Vagina (tissue), 2 donors: Measurements from ENCODE around the gene DAZAP2. TPM values are rescaled to one million over a fixed set of nuclear protein-coding genes. Genes with fewer than 3 reads are reported as not detected.
A peak's percentile ranks its signal among the peaks of the same experiment; 100 is the strongest.
"Not testable (repeated sequence)": the region's sequence is repeated elsewhere in the genome, so short reads cannot be mapped to it uniquely, and the experiment has no call there.

Experiments
- DNase-seq, 2 donors: peaks; one replicate each; pipeline ENCODE4 v3.0.0-alpha.2; 2017; ENCODE audit errors: extremely low spot score in 2 of 2
- H3K27ac ChIP-seq: fragments of 200-600 bp; sonication (generic); one replicate; pipeline ENCODE4 v1.5.1; 2019
- H3K27me3 ChIP-seq: fragments of 200-600 bp; sonication (generic); one replicate; pipeline ENCODE4 v1.5.1; 2019
- H3K36me3 ChIP-seq, 2 donors: fragments of 200-600 bp; sonication (generic); one replicate each; pipeline ENCODE4 v1.5.1; 2017 to 2019
- H3K4me1 ChIP-seq: fragments of 200-600 bp; sonication (generic); one replicate; pipeline ENCODE4 v1.5.1; 2019
- H3K4me3 ChIP-seq, 2 donors: fragments of 200-600 bp; sonication (generic); 1 replicate in 1 of 2; 2 replicates in 1 of 2; pipeline ENCODE4 v1.5.1; 2016 to 2019
- H3K9me3 ChIP-seq: fragments of 200-600 bp; sonication (generic); one replicate; pipeline ENCODE4 v1.5.1; 2019
- POLR2A ChIP-seq, 2 donors: fragments of 450-650 bp; IDR thresholded peaks; one replicate each; pipeline ENCODE4 v1.6.1; 2017; ENCODE audit warnings: antibody characterized with exemption in 2 of 2, mild to moderate bottlenecking in 2 of 2, moderate library complexity in 2 of 2
- POLR2AphosphoS5 ChIP-seq, 2 donors: sonication (generic); formaldehyde crosslinking; IDR thresholded peaks; one replicate each; pipeline ENCODE4 v1.9.0; 2017; ENCODE audit warnings: antibody characterized with exemption in 2 of 2, mild to moderate bottlenecking in 2 of 2, low read depth in 1 of 2; ENCODE audit not compliant: insufficient read depth in 1 of 2
- intact Hi-C: fragments of 100-400 bp; cut with DNase I; formaldehyde crosslinking; loops from one replicate; pipeline ENCODE4 v1.15.1; 2023
- total RNA-seq: library from RNA; depleted of rRNA; stranded (reverse); fragments of >200 nt; gene quantifications from one replicate; pipeline ENCODE4 v1.2.3, GENCODE V29; 2016
- TF ChIP-seq, protein P1 (sequence below), 3 experiments: fragments of 450-650 bp in 2 of 3; fragments of 200-600 bp in 1 of 3; sonication (generic) in 1 of 3; IDR thresholded peaks; one replicate each; pipeline ENCODE4 v1.5.1; 2017 to 2019; ENCODE audit warnings: antibody characterized with exemption in 3 of 3, mild to moderate bottlenecking in 2 of 3, moderate library complexity in 2 of 3

Gene DAZAP2
- total RNA-seq, 1 donor from 2014 or later = 230 TPM

DNA sequence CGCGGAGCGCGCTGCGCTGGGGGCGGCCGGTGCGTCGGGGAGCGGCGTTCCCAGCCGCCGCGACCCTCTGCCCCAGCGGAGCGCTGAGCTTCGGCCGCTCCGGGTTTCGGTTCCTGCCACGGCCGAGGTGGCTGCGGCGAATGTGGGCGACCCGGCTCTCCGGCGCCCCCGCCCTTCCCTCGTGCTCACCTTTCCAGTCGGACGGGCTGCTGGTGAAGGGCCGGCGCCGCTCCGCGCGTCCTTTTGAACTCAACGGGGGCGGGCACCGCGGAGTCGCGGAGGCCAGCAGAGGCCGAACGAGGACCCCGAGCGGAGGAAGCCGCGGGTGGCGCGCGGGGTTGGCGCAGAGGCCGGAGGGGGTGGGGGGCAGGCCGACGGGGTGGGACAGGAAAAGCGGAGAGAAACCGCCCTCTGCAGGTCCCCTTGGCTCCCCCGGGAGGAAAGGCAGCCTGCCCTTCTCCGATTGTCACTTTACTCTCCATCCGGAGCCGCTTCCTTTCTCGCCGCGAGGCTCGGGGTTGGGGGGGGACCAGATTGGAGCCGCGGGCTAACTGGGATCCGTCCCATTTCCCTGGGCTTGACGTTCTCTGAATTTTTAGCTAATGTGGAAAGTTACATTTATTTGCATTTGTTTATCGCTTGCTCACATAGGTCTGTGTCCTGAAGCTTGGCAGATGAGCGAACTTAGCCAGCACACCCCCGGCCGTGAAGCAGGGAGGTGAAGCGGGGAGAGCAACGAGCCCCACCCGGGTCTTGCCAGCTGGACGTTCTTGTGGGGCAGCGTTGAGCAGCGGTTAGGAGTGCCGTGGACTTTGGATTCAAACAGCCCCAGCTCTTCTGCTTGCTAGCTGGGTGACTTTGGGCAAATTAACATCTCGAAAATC, 31.7 kb downstream of the DAZAP2 start, which contains the start of gene SMAGP:
Gene SMAGP (minus strand): TSS at position 349 of the 884 bp plus-strand sequence. CDS start 1,137 bp downstream, outside the sequence.
- Histone ChIP-seq H3K4me3 (peak within 1 kb of the TSS; percentile 68 to 97), H3K27me3 (no peaks in the 10 kb centered on the region), H3K4me1 (peaks cover 14% of the 10 kb centered on the region), H3K9me3 (no peaks in the 10 kb centered on the region), H3K27ac (peak within 1 kb of the TSS; percentile 65), H3K36me3 (no peaks in the 10 kb centered on the region)
- intact Hi-C loops = loop anchor here (10.0 kb wide), 1 partner anchor 74 kb away; the partner anchor contains the start of gene CELA1
- no peak for TF ChIP-seq POLR2A (IDR thresholded peaks at IDR 0.05)
- TF ChIP-seq, protein P1, sequence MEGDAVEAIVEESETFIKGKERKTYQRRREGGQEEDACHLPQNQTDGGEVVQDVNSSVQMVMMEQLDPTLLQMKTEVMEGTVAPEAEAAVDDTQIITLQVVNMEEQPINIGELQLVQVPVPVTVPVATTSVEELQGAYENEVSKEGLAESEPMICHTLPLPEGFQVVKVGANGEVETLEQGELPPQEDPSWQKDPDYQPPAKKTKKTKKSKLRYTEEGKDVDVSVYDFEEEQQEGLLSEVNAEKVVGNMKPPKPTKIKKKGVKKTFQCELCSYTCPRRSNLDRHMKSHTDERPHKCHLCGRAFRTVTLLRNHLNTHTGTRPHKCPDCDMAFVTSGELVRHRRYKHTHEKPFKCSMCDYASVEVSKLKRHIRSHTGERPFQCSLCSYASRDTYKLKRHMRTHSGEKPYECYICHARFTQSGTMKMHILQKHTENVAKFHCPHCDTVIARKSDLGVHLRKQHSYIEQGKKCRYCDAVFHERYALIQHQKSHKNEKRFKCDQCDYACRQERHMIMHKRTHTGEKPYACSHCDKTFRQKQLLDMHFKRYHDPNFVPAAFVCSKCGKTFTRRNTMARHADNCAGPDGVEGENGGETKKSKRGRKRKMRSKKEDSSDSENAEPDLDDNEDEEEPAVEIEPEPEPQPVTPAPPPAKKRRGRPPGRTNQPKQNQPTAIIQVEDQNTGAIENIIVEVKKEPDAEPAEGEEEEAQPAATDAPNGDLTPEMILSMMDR (IDR thresholded peaks at IDR 0.05) = no peak
- TF ChIP-seq POLR2AphosphoS5 (IDR thresholded peaks at IDR 0.05; ENCODE audit: insufficient read depth in 1 of 2, low read depth in 1 of 2) = peak in 1 of 2 donors; percentile 43
- DNase-seq = no peak

DNA sequence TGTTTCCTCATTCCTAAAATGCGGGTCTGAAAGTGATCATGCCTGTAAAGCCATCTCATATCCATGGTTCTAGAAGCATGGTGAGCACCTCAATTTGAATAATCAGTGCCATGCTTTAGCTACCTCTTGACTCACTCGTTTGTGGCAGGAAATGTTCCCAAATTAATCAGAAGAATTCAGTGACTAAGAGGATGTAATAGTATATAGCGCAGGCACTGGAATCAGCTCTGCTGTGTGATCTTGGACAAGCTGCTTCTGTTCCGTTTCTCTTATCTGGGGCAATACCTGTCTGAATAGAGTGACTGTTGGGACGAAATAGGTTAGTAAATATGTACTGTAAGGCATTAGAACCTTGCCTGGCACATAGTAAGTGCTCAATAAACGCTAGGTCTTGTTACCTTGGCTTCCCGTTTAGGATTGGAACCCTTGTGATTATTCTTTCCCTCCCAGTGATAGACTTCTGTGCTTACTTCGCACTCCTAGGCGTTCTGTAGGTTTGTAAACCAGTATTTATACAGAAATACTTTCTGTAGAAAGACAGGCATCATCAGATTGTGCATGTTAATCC, 32.4 kb downstream of the DAZAP2 start:
- intact Hi-C loops = loop anchor here (10.0 kb wide), 1 partner anchor 74 kb away; the partner anchor contains the start of gene CELA1
- no peak for DNase-seq
- H3K4me3 ChIP-seq = peak overlapping the region; percentile 68 to 97
- peak overlapping the region; percentile 65 for H3K27ac ChIP-seq
- peak in 1 of 2 donors; percentile 61 for TF ChIP-seq POLR2AphosphoS5 (IDR thresholded peaks at IDR 0.05; ENCODE audit: insufficient read depth in 1 of 2, low read depth in 1 of 2)
- no peak for TF ChIP-seq POLR2A (IDR thresholded peaks at IDR 0.05)
- no peaks in the 10 kb centered on the region for H3K9me3 ChIP-seq
- no peaks in the 10 kb centered on the region for H3K36me3 ChIP-seq
- no peaks in the 10 kb centered on the region for H3K27me3 ChIP-seq
- H3K4me1 ChIP-seq = peaks cover 14% of the 10 kb centered on the region

DNA sequence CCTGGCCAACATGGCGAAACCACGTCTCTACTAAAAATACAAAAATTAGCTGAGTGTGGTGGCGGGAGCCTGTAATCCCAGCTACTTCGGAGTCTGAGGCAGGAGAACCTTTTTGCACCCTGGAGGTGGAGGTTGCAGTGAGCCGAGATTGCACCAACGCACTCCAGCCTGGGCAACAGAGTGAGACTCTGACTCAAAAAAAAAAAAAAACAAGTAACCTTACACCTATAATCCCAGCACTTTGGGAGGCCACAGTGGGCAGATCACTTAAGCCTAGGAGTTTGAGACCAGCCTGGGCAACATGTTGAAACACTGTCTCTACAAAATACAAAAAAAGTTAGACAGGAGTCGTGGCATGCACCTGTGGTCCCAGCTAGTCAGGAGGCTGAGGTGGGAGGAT, 34.2 kb downstream of the DAZAP2 start:
- H3K4me1 ChIP-seq = peaks cover 14% of the 10 kb centered on the region
- H3K27me3 ChIP-seq, H3K4me3 ChIP-seq, H3K36me3 ChIP-seq, DNase-seq, H3K9me3 ChIP-seq, H3K27ac ChIP-seq: not testable (repeated sequence)
- intact Hi-C loops = loop anchor here (10.0 kb wide), 1 partner anchor 72 kb away; the partner anchor contains the start of gene CELA1

DNA sequence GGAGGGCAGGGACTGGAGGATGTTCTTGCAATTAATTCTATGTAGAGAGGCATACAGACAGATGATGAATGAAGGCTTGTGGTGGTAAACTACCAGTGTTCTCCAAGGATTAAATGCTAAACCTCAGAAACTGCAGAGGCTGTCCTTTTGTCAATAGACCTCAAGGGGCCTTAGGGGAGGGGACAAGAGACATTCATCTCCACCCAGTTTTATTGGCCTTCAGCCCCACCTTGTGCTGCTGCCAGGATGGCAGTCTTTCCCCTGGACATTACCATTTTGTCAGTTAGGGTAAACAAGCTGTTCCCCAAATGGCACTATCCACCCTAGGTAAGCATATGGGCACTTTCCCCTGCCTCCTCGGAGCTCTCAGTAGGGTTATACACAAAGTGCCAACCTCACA, 36.5 kb downstream of the DAZAP2 start:
- Histone ChIP-seq H3K4me1 (peaks cover 7% of the 10 kb centered on the region), H3K9me3 (no peaks in the 10 kb centered on the region), H3K27ac (no peak overlapping the region), H3K4me3 (no peak overlapping the region), H3K27me3 (no peaks in the 10 kb centered on the region), H3K36me3 (no peaks in the 10 kb centered on the region)
- TF ChIP-seq POLR2A (IDR thresholded peaks at IDR 0.05) = no peak
- TF ChIP-seq, protein P1 (IDR thresholded peaks at IDR 0.05) = no peak
- no peak for TF ChIP-seq POLR2AphosphoS5 (IDR thresholded peaks at IDR 0.05; ENCODE audit: insufficient read depth in 1 of 2, low read depth in 1 of 2)
- no peak for DNase-seq
- intact Hi-C loops = loop anchor here (10.0 kb wide), 1 partner anchor 70 kb away; the partner anchor contains the start of gene CELA1

DNA sequence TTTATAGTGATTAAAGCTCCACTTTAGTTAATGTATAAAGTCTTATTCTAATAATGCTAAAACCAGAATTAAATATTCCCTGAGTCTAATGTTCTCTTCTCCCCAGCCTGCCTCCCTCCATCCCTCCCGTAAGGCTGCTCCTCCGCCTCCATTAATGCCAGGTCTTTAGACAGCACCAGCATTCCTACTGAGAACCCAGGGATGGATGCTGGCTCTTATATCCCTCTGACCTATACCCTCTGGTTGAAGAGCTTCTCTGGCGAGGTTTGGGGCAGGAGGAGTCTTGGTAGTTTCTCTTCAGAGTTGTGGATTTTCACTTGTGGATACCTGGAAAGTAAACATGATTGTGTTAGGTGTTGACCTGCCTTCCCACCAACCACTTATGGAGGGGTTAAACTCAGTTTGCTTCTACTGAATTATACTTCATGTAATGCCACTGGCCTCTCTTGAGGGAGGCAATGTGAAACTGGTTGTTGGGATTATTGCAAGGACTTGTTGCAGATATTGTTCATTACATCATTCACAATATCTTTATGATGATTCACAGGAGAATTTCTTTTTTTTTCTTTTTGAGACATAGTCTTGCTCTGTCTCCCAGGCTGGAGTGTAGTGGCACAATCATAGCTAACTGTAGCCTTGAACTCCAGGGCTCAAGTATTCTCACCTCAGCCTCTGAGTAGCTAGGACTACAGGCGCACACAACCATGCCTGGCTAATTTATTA, 42.7 kb downstream of the DAZAP2 start:
- Histone ChIP-seq H3K4me3 (no peak overlapping the region), H3K27ac (no peak overlapping the region), H3K9me3 (no peaks in the 10 kb centered on the region), H3K36me3 (no peaks in the 10 kb centered on the region), H3K27me3 (no peaks in the 10 kb centered on the region), H3K4me1 (no peaks in the 10 kb centered on the region)
- no peak for DNase-seq
- intact Hi-C loops = no loop called here
- TF ChIP-seq POLR2AphosphoS5 (IDR thresholded peaks at IDR 0.05; ENCODE audit: insufficient read depth in 1 of 2, low read depth in 1 of 2) = no peak
- TF ChIP-seq, protein P1 (IDR thresholded peaks at IDR 0.05) = no peak
- TF ChIP-seq POLR2A (IDR thresholded peaks at IDR 0.05) = no peak
